ENCODE results near the gene OR6A2.
"Not testable (repeated sequence)": the region's sequence is repeated elsewhere in the genome, so short reads cannot be mapped to it uniquely, and the experiment has no call there.

Gene OR6A2

DNA sequence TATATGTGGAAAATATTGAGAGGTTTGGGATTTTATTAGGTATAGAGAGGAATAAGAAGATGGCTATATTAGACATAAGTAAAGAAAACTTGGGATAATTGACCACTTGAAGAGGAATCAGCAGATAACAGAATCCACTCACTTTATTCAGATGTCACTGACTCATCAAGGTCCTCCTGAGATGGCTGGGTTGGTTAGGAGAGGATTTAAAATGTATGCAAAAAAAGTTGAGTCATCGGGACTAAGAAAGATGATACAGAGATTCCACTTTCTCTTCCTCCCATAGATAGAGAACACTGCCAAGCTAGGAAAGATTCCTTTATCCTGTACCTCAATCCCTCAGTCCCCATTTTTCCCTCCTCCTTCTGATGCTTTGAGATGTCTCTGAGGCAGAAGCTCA is at the start of gene OR6A2:
OR6A2 (minus strand) TSS at position 288 of the 400 bp plus-strand sequence. CDS start 3,981 bp downstream, outside the sequence.
- in situ Hi-C loops (cut with MboI; ENCODE audit: low sequenced_read_pairs): no loop called here

DNA sequence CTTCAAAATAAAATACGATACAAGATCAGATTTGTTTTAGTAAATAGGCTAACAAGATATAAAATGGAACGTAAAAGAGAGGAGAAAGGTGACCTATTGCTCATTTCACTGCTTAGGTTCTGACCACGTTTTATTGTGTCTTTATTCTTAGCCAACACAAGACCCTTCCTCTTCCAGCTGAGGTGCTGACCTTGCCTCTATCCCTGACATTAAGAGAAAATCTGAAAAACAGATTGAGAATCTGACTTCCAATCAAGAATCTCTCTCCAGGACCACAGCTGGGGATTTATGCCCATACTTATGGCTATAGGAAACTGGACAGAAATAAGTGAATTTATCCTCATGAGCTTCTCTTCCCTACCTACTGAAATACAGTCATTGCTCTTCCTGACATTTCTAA is 45.9 kb upstream of the OR6A2 start, which contains the start of gene OR10A5:
OR10A5 (plus strand) TSS at position 301 of the 400 bp plus-strand sequence; CDS start at position 301, 0 bp downstream.
- in situ Hi-C loops (cut with MboI; ENCODE audit: low sequenced_read_pairs): no loop called here

DNA sequence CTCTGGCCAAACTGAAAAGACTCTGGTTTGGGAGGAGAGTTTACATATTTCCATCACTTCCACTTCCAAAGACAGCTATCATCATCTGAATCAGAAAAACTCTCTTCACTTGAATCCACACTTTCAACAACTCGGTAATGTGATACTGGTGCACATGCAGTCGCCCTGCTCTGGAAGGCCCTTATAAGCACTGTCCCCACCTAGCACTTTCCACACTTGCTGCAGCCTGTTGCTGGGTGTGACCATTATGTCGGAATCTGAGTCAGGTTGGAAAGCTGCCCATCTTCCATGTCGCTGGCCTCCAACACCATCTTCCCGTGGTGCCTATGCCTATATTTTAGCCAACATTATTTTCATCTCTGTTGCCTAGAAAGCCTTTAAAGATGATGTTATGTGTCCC is 44.9 kb upstream of the OR6A2 start:
- in situ Hi-C loops (cut with MboI; ENCODE audit: low sequenced_read_pairs): no loop called here

- in situ Hi-C loops (cut with MboI; ENCODE audit: low sequenced_read_pairs): no loop called here
Measured at GRCh38 chr11:6843670-6844069, 44.2 kb upstream of the OR6A2 start.

- in situ Hi-C loops (cut with MboI; ENCODE audit: low sequenced_read_pairs): no loop called here
Measured at GRCh38 chr11:6841694-6842093, 42.2 kb upstream of the OR6A2 start.

DNA sequence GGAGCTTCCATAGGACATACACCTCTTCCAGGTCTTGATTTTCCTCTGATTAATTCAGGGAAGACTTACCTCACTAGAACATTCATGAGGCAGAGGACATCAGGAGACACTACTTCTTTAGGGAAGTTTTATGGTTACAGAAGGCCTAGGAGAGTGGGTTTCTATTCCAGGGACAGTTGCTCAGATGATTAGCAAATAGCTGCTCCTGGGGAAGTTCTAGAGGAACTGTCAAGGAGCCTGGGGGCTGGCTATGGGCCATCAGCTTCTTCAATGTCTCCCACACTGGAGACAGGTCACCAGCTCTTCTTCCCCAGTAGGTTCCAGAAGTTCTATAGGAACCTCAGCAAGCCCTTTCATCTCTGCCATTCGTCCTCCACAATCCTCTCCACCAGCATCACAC is 34.5 kb upstream of the OR6A2 start:
- in situ Hi-C loops (cut with MboI; ENCODE audit: low sequenced_read_pairs): no loop called here

DNA sequence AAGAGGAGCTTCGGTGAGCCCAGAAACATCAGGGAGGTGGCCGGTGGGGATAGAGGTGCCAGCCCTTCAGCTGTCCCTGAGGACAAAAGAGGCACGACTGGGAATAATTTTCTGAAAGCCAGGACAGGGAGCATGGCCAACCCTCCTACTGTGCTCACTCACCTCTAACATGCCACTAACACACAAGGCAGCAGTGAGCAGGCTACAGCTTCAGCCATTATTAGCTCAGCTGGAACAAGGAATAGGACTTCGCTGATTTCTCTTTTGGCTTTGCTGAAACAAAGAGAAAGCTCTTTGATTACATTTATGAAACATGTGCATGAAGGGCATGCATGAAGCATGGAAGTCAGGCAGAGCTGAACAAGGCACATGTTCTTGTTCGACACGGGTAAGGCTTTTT is 33.9 kb upstream of the OR6A2 start:
- in situ Hi-C loops (cut with MboI; ENCODE audit: low sequenced_read_pairs): no loop called here

DNA sequence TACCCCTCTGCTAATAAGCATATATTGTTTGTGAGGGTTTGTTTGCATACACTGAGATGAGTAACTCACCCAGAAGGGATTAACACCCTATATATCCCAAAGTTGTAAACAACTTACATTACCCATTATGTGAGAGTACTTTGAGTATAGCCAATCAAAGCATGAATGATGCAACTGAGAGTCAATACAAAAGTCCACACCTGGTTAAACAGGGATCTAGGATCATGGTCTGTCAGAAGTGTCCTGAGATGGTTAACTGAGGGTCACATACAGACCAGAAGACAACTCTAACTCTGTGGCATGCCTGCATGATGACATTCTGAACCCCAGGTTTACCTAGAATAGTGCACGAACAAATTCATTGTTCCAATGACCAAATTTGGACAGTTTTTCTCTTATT is 28.6 kb upstream of the OR6A2 start:
- in situ Hi-C loops (cut with MboI; ENCODE audit: low sequenced_read_pairs): no loop called here

GRCh38 chr11:6825231-6825744 is 25.8 kb upstream of the OR6A2 start:
- in situ Hi-C loops (cut with MboI; ENCODE audit: low sequenced_read_pairs): no loop called here

GRCh38 chr11:6824136-6824823 is 24.8 kb upstream of the OR6A2 start:
- in situ Hi-C loops (cut with MboI; ENCODE audit: low sequenced_read_pairs): no loop called here

DNA sequence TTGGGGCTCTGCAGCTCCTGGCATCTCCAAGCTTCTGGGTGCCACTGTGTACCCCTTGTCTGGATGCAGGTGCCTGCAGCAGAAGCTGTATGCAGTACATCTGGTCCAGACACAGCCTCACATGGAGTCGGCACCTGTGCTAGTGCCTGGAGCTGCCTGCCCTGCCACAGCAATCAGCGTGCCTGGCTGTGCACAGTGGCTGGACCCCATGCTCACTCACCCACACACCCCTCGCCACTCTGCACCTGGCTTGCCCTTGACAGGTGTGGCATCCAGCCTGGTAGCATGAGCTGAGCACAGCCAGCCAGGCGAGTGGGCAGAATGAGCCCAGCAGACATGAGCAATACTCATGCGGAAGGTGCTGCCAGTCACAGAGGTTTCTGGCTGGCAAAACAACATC is 19.5 kb upstream of the OR6A2 start:
- in situ Hi-C loops (cut with MboI; ENCODE audit: low sequenced_read_pairs): no loop called here

GRCh38 chr11:6817694-6818093 is 18.2 kb upstream of the OR6A2 start:
- in situ Hi-C loops (cut with MboI; ENCODE audit: low sequenced_read_pairs): no loop called here

DNA sequence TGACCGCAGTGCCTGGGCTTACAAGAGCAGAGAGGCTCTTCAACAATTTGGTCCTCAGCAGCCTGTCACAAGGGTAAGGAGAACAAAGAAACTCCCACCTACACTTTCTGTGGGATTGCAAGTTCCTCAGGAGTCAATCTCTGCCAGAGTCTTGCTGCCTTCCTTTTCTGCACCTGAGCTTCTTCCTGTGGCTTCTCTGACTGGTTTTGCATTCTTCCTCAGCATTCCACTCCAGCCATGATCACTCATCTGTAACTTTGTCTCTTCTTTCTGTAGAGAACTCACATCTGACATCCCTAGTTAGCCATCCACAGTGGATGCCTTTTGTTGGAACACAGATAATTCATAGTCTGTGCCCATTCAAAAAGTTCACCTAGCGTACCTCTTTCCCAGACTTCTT is 14.2 kb upstream of the OR6A2 start:
- in situ Hi-C loops (cut with MboI; ENCODE audit: low sequenced_read_pairs): no loop called here

DNA sequence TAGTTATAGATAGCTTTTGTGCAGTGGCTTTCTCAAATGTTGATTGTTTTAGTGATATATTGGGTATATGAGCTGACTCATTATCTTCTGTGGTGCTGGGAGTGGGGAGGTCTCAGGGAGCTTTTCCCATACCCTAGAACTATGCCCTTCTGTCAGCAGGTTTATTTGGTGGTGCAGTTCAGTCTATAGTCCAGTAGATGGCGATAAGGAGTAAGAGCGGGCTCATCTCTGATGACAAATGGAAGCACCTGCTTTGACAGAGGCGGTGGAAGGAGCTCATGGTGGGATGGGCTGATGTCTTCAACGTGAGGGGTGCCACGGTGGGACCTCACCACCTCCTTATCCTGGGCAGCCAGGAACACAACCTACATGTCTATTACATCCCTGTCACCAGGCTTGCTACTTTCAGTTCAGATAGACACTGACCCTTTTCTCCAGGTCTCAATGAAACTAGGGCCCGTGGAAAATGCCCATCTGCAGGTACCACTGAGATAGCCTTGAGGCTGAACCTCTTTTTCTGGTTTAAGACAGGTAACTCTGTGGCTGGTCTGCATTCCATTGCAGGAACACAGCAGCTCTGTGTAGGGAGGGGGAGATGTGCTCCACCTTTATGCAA is 13.0 kb upstream of the OR6A2 start:
- in situ Hi-C loops (cut with MboI; ENCODE audit: low sequenced_read_pairs): no loop called here

DNA sequence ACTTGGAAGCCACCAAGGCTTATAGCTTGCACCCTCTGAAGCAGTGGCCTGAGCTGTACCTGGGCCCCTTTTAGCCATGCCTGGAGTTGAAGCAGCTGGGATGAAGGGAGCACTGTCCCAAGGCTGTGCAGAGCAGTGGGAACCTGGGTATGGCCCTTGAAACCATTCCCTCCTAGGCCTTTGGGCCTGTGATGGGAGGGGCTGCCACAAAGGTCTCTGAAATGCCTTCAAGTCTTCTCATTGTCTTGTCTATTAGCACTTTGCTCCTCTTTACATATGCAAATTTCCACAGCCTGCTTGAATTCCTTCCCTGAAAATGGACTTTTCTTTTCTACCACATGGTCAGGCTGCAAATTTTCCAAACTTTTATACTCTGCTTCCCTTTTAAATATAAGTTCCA is 1.6 kb upstream of the OR6A2 start:
- in situ Hi-C loops (cut with MboI; ENCODE audit: low sequenced_read_pairs): not testable (repeated sequence)

DNA sequence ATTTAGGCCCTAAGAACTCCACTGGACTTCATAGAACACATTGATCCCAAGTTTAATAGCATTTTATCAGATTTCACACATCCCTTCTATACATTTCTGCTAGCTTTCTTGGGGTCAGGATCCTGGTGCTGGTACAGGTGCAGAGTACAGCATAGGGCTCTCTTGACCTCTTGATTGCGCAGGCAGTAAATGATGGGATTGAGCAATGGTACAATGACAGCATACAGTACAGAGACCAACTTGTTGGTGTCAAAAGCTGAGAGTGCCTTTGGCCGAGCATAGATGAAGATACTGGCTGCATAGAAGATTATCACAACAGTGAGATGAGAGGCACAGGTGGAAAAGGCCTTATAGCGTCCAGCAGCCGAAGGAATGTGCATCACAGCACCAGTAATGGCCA is 4.8 kb downstream of the OR6A2 start:
- in situ Hi-C loops (cut with MboI; ENCODE audit: low sequenced_read_pairs): no loop called here

GRCh38 chr11:6790546-6790945 is 8.9 kb downstream of the OR6A2 start:
- in situ Hi-C loops (cut with MboI; ENCODE audit: low sequenced_read_pairs): no loop called here

- in situ Hi-C loops (cut with MboI; ENCODE audit: low sequenced_read_pairs): no loop called here
Measured at GRCh38 chr11:6782720-6783119, 16.8 kb downstream of the OR6A2 start, which contains the start of gene OR2AG1. Gene OR2AG1, plus strand, starts transcription at chr11:6783020. Its CDS starts 2,018 bp downstream, at chr11:6785038.

GRCh38 chr11:6780829-6781228 is 18.7 kb downstream of the OR6A2 start:
- in situ Hi-C loops (cut with MboI; ENCODE audit: low sequenced_read_pairs): no loop called here

DNA sequence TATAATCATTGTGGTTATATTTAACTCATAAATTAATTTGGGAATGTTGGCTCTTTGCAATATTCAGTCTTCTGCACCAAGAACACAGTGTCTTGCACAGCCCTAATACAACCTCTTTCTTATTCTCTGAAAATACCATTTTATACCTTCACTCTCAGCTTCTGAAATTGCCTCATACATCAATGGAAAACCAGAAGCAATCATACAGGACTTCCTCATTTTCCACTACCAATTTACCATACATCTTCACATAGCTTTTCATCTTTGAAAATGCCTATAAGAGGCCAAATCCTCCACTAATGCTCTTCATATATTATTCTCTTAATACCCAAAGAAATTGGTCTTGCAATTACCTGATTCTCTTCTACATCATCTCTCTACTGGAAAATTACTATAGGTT is 21.0 kb downstream of the OR6A2 start:
- in situ Hi-C loops (cut with MboI; ENCODE audit: low sequenced_read_pairs): no loop called here

DNA sequence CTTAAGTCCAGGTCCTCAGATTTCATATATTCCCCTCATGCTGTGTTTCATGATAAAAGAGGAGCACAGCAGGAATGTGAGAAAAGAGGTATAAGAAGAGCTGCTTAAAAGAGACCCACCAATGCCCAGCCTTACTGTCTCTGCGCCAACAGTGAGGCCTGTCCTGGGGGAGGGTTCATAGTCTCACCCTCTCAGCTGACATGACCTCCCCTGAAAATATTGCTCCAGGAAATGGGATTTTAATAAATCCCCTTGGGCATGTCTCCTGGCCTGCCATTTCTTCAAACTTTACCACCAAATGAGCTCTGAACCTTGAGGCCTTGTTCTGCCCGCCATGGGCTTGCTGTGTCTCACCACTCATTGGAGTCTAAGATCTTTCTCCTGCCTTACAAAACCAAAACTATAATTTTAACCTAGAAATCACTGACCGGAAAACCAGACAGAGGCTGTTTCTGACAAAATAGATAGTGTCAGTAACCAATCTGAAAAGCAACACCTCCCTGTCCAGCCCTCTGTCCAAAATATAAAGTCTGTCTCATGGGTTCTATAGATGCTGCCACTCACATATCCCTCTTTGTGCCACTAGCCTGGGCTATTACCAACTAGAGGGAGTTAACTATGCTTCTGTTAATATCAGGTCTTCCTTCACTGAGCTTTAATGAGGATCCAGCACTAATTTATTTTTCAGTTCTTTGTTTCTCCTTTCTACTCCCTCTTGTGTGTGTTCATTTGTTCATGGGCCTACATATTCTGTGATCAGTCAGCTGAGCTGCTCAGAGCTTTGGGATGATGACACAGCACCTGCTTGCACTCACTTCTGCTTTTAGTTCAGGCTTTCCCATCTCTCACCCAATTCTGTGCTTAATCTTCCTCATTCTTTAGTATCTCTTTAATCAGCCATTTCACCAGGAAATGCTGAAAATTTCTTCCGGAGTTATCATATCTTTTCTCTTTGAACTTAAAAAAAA is 27.3 kb downstream of the OR6A2 start, which contains the start of gene OR2AG2:
OR2AG2 (minus strand) TSS at position 51 of the 968 bp plus-strand sequence. CDS start 3,019 bp downstream, outside the sequence.
- in situ Hi-C loops (cut with MboI; ENCODE audit: low sequenced_read_pairs): no loop called here
